HepG2 (cell line): ENCODE results near the gene RARS2. TPM values are rescaled to one million over a fixed set of nuclear protein-coding genes. Genes with fewer than 3 reads are reported as not detected.

ENCODE experiments used
- MAFK ChIP-seq, 2 experiments: IDR thresholded peaks in 1 of 2; conservative IDR thresholded peaks in 1 of 2; 2 replicates each; pipeline ENCODE4 v1.6.1; 2011; ENCODE audit warnings: improper control_type of control experiment in 2 of 2, low read length in 2 of 2
- NBN ChIP-seq: fragments of 450-650 bp; conservative IDR thresholded peaks from 2 replicates; pipeline ENCODE4 v1.6.1; 2017
- NFIB ChIP-seq: sonication (generic); formaldehyde crosslinking; IDR thresholded peaks from 2 replicates; pipeline ENCODE4 v1.9.0; 2021; ENCODE audit warnings: missing genetic modification reagents, mild to moderate bottlenecking, borderline replicate concordance
- SIX4 ChIP-seq: sonication (generic); formaldehyde crosslinking; IDR thresholded peaks from 2 replicates; pipeline ENCODE4 v1.4.0; 2020; ENCODE audit warnings: missing genetic modification reagents
- ZBTB7B ChIP-seq: sonication (generic); formaldehyde crosslinking; IDR thresholded peaks from 2 replicates; pipeline ENCODE4 v1.4.0; 2020; ENCODE audit warnings: missing genetic modification reagents
- ZFYVE20 ChIP-seq: sonication (generic); formaldehyde crosslinking; IDR thresholded peaks from 2 replicates; pipeline ENCODE4 v1.8.0; 2023; ENCODE audit warnings: low read depth, mild to moderate bottlenecking, moderate library complexity, missing genetic modification reagents, borderline replicate concordance
- ZNF24 ChIP-seq: fragments of 450-650 bp; IDR thresholded peaks from 2 replicates; pipeline ENCODE4 v1.6.1; 2017; ENCODE audit warnings: antibody characterized with exemption, mild to moderate bottlenecking
- ZNF318 ChIP-seq: sonication (generic); formaldehyde crosslinking; IDR thresholded peaks from 2 replicates; pipeline ENCODE4 v1.4.0; 2020; ENCODE audit warnings: mild to moderate bottlenecking, missing genetic modification reagents
- polyA plus RNA-seq, 8 experiments: library from polyadenylated mRNA; depleted of rRNA in 3 of 8; stranded (reverse) in 7 of 8; unstranded in 1 of 8; fragments of >200 nt; fragmentation: Illumina TruSeq in 4 of 8; extraction: Trizol in 4 of 8; gene quantifications; 2 replicates each; pipeline versions ENCODE4 v1.2.1 to v1.2.3, GENCODE V29; 2011 to 2016; ENCODE audit warnings: low read depth in 4 of 8, missing spikeins in 1 of 8, mixed read lengths in 1 of 8; ENCODE audit not compliant: insufficient read depth in 1 of 8
- total RNA-seq, 5 experiments: library from RNA; depleted of rRNA; stranded (reverse); fragments of >200 nt; fragmentation: Illumina TruSeq; extraction: Trizol; gene quantifications; 2 replicates each; pipeline ENCODE4 v1.2.3, GENCODE V29; 2016; ENCODE audit warnings: low read depth in 1 of 5
- TF ChIP-seq, protein P1 (sequence below): sonication (generic); formaldehyde crosslinking; IDR thresholded peaks from 2 replicates; pipeline ENCODE4 v1.8.0; 2022; ENCODE audit warnings: missing genetic modification reagents, mild to moderate bottlenecking, borderline replicate concordance
- TF ChIP-seq, protein P2 (sequence below): sonication (generic); formaldehyde crosslinking; IDR thresholded peaks from 2 replicates; pipeline ENCODE4 v1.4.0; 2020; ENCODE audit warnings: missing genetic modification reagents
- TF ChIP-seq, protein P3 (sequence below): sonication (generic); formaldehyde crosslinking; IDR thresholded peaks from 2 replicates; pipeline ENCODE4 v1.4.0; 2020; ENCODE audit warnings: missing genetic modification reagents

Gene RARS2
- total and polyA plus RNA-seq, 2 of the 13 experiments (the other 11 are each of a cell fraction or from before 2014, with no cell fraction given): 23.4 to 80.1 TPM

GRCh38 chr6:87637106-87637505, 47.3 kb upstream of the RARS2 start (continued):
- TF ChIP-seq ZNF318 (CRISPR knock-in tag) (no peak), NBN (no peak), NFIB (CRISPR knock-in tag) (no peak), SIX4 (CRISPR knock-in tag) (no peak), ZBTB7B (CRISPR knock-in tag) (no peak), ZFYVE20 (CRISPR knock-in tag) (no peak), ZNF24 (no peak), MAFK (conservative IDR thresholded peaks at IDR 0.05 in 1 of 2, IDR thresholded peaks at IDR 0.05 in 1 of 2; ENCODE audit: low read length in 2 of 2) (no peak)
- TF ChIP-seq, protein P1, sequence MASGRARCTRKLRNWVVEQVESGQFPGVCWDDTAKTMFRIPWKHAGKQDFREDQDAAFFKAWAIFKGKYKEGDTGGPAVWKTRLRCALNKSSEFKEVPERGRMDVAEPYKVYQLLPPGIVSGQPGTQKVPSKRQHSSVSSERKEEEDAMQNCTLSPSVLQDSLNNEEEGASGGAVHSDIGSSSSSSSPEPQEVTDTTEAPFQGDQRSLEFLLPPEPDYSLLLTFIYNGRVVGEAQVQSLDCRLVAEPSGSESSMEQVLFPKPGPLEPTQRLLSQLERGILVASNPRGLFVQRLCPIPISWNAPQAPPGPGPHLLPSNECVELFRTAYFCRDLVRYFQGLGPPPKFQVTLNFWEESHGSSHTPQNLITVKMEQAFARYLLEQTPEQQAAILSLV (CRISPR knock-in tag): no peak
- TF ChIP-seq, protein P2, sequence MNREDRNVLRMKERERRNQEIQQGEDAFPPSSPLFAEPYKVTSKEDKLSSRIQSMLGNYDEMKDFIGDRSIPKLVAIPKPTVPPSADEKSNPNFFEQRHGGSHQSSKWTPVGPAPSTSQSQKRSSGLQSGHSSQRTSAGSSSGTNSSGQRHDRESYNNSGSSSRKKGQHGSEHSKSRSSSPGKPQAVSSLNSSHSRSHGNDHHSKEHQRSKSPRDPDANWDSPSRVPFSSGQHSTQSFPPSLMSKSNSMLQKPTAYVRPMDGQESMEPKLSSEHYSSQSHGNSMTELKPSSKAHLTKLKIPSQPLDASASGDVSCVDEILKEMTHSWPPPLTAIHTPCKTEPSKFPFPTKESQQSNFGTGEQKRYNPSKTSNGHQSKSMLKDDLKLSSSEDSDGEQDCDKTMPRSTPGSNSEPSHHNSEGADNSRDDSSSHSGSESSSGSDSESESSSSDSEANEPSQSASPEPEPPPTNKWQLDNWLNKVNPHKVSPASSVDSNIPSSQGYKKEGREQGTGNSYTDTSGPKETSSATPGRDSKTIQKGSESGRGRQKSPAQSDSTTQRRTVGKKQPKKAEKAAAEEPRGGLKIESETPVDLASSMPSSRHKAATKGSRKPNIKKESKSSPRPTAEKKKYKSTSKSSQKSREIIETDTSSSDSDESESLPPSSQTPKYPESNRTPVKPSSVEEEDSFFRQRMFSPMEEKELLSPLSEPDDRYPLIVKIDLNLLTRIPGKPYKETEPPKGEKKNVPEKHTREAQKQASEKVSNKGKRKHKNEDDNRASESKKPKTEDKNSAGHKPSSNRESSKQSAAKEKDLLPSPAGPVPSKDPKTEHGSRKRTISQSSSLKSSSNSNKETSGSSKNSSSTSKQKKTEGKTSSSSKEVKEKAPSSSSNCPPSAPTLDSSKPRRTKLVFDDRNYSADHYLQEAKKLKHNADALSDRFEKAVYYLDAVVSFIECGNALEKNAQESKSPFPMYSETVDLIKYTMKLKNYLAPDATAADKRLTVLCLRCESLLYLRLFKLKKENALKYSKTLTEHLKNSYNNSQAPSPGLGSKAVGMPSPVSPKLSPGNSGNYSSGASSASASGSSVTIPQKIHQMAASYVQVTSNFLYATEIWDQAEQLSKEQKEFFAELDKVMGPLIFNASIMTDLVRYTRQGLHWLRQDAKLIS (CRISPR knock-in tag): no peak
- TF ChIP-seq, protein P3, sequence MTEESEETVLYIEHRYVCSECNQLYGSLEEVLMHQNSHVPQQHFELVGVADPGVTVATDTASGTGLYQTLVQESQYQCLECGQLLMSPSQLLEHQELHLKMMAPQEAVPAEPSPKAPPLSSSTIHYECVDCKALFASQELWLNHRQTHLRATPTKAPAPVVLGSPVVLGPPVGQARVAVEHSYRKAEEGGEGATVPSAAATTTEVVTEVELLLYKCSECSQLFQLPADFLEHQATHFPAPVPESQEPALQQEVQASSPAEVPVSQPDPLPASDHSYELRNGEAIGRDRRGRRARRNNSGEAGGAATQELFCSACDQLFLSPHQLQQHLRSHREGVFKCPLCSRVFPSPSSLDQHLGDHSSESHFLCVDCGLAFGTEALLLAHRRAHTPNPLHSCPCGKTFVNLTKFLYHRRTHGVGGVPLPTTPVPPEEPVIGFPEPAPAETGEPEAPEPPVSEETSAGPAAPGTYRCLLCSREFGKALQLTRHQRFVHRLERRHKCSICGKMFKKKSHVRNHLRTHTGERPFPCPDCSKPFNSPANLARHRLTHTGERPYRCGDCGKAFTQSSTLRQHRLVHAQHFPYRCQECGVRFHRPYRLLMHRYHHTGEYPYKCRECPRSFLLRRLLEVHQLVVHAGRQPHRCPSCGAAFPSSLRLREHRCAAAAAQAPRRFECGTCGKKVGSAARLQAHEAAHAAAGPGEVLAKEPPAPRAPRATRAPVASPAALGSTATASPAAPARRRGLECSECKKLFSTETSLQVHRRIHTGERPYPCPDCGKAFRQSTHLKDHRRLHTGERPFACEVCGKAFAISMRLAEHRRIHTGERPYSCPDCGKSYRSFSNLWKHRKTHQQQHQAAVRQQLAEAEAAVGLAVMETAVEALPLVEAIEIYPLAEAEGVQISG (CRISPR knock-in tag): no peak
